ENCODE data around the gene NLGN3. TPM values are rescaled to one million over a fixed set of nuclear protein-coding genes. Genes with fewer than 3 reads are reported as not detected.

NLGN3 gene
- total RNA-seq, 1 donor: 1.5 TPM

- no peak for TF ChIP-seq CTCF (IDR thresholded peaks at IDR 0.05; ENCODE audit: insufficient read depth, low read length)
- H3K4me3 ChIP-seq (ENCODE audit: low read depth, low read length): no peak overlapping the region
- DNase-seq (ENCODE audit: low read depth): no peak
These were observed 27.3 kb upstream of the NLGN3 start for GRCh38 chrX:71117358-71117757.

- TF ChIP-seq CTCF (IDR thresholded peaks at IDR 0.05; ENCODE audit: insufficient read depth, low read length): no peak
- DNase-seq (ENCODE audit: low read depth): peak; percentile 75
- peak within 1 kb of the TSS; percentile 72 for H3K4me3 ChIP-seq (ENCODE audit: low read depth, low read length)
These were observed 26.3 kb upstream of the NLGN3 start, which contains the start of gene MED12 for GRCh38 chrX:71118032-71118984. Gene MED12 (plus strand): TSS chrX:71118596. CDS start chrX:71118755, 159 bp downstream.

GRCh38 chrX:71118985-71119535 lies 25.6 kb upstream of the NLGN3 start:
- DNase-seq (ENCODE audit: low read depth): peak; percentile 3
- peak overlapping the region; percentile 72 for H3K4me3 ChIP-seq (ENCODE audit: low read depth, low read length)
- no peak for TF ChIP-seq CTCF (IDR thresholded peaks at IDR 0.05; ENCODE audit: insufficient read depth, low read length)

GRCh38 chrX:71128166-71128833 lies 16.3 kb upstream of the NLGN3 start:
- no peak overlapping the region for H3K4me3 ChIP-seq (ENCODE audit: low read depth, low read length)
- TF ChIP-seq CTCF (IDR thresholded peaks at IDR 0.05; ENCODE audit: insufficient read depth, low read length): no peak
- DNase-seq (ENCODE audit: low read depth): peak; percentile 16

- peak; percentile 51 for DNase-seq (ENCODE audit: low read depth)
- TF ChIP-seq CTCF (IDR thresholded peaks at IDR 0.05; ENCODE audit: insufficient read depth, low read length): peak; percentile 75
- H3K4me3 ChIP-seq (ENCODE audit: low read depth, low read length): no peak overlapping the region
These were observed 15.5 kb upstream of the NLGN3 start for GRCh38 chrX:71128915-71129765.

GRCh38 chrX:71131510-71131909 lies 13.1 kb upstream of the NLGN3 start:
- no peak for TF ChIP-seq CTCF (IDR thresholded peaks at IDR 0.05; ENCODE audit: insufficient read depth, low read length)
- no peak overlapping the region for H3K4me3 ChIP-seq (ENCODE audit: low read depth, low read length)
- no peak for DNase-seq (ENCODE audit: low read depth)

Measured in fibroblast of the aortic adventitia (primary cell).